ENCODE results near the gene SPA17.
A peak's percentile ranks its signal among the peaks of the same experiment; 100 is the strongest.

SPA17 gene

DNA sequence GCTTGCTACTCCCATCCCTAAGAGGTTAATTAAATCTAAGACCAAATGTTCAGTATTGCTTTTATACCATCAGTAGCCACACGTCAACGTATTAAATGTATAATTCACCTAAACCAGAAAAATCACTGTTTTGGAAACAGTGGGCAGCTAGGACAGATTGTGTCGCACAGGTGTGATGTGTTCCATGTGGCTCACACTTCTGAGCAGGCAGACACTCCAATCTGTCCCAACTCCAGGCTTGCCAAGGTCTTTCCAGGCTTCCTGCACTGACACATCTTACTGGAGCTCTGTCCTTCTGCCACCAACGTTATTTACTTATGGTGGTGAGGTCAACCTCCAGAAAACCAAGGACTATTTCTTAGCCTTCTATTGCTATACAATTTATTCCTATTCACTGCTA is 11.6 kb upstream of the SPA17 start:
- no peak for TF ChIP-seq CTCF (IDR thresholded peaks at IDR 0.05)
- Histone ChIP-seq H3K36me3 (peaks cover 5 to 32% (median 15%) of the 10 kb centered on the region in 3 donors), H3K27me3 (no peaks in the 10 kb centered on the region), H3K4me3 (no peak overlapping the region), H3K9me3 (no peaks in the 10 kb centered on the region), H3K4me1 (no peaks in the 10 kb centered on the region), H3K27ac (no peak overlapping the region)
- intact Hi-C loops (cut with DNase I; ENCODE audit: low total_unique reads) = loop anchor here (10.0 kb wide), 1 partner anchor 173 kb away; no protein-coding TSS in a partner anchor
- no peak for DNase-seq

DNA sequence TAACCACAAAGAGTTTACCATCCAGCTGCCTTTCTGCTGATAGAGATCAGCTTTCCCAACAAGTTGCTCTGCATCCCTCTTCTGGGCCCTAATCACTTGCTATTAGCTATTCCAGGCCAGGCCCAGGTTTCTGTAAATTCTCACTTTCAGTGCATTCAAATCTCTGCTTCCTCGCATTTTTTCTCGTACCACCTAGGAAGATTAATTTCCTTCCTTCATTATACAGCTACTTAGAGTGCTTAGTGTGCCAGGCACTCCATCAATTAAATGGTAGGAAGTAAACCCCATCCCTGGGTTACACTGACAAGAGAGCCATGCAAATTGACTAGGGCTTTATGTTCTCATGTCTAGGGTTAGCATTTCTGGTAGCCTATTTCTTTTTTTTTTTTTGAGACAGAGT is 9.8 kb upstream of the SPA17 start:
- H3K4me1 ChIP-seq = no peaks in the 10 kb centered on the region
- H3K27ac ChIP-seq = no peak overlapping the region
- no peaks in the 10 kb centered on the region for H3K27me3 ChIP-seq
- TF ChIP-seq CTCF (IDR thresholded peaks at IDR 0.05) = no peak
- DNase-seq = no peak
- H3K9me3 ChIP-seq = no peaks in the 10 kb centered on the region
- intact Hi-C loops (cut with DNase I; ENCODE audit: low total_unique reads) = loop anchor here (10.0 kb wide), 1 partner anchor 171 kb away; no protein-coding TSS in a partner anchor
- peaks cover 5 to 33% (median 9%) of the 10 kb centered on the region in 3 donors for H3K36me3 ChIP-seq
- no peak overlapping the region for H3K4me3 ChIP-seq

- Histone ChIP-seq H3K4me3 (no peak overlapping the region), H3K36me3 (peaks cover 5 to 33% (median 9%) of the 10 kb centered on the region in 3 donors), H3K27ac (no peak overlapping the region), H3K9me3 (no peaks in the 10 kb centered on the region), H3K4me1 (peaks cover 0 to 3% (median 2%) of the 10 kb centered on the region in 4 donors), H3K27me3 (no peaks in the 10 kb centered on the region)
- no peak for TF ChIP-seq CTCF (IDR thresholded peaks at IDR 0.05)
- intact Hi-C loops (cut with DNase I; ENCODE audit: low total_unique reads) = loop anchor here (5.0 to 10.0 kb wide), 2 partner anchors 167 to 200 kb away; partner anchors contain the start of gene ROBO3
- no peak for DNase-seq
These were observed 6.1 kb upstream of the SPA17 start for GRCh38 chr11:124667601-124668000.

- Histone ChIP-seq H3K27ac (no peak overlapping the region), H3K27me3 (no peaks in the 10 kb centered on the region), H3K9me3 (no peaks in the 10 kb centered on the region), H3K36me3 (peaks cover 5 to 26% (median 7%) of the 10 kb centered on the region in 3 donors), H3K4me3 (no peak overlapping the region), H3K4me1 (peaks cover 0 to 11% (median 10%) of the 10 kb centered on the region in 4 donors)
- TF ChIP-seq CTCF (IDR thresholded peaks at IDR 0.05) = peak; percentile 76 to 86
- intact Hi-C loops (cut with DNase I; ENCODE audit: low total_unique reads) = loop anchor here (5.0 to 10.0 kb wide), 2 partner anchors 166 to 198 kb away; partner anchors contain the start of gene ROBO3
- DNase-seq = peak in 1 of 2 donors; percentile 25
These were observed 4.5 kb upstream of the SPA17 start for GRCh38 chr11:124669193-124669592.

DNA sequence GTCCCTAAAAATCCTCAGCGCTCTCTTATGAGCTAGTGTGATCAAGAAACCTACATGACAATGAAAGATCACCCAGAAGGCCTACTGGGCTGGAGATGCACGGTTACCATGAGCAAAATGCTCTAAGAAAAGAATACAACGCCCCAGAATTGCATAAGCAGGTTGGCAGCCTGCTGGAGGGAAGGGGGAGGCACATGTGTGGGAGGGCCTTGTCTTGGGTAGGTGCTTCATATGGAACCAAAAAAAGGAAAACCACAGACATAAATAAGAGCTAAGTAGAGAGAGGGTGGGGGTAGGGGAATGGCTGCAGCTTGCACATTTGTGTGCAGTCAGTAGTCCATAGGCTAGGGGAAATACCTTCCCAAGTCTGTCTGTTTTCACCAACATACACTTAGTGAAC is 3.0 kb upstream of the SPA17 start:
- TF ChIP-seq CTCF (IDR thresholded peaks at IDR 0.05) = no peak
- Histone ChIP-seq H3K27ac (no peak overlapping the region), H3K4me3 (no peak overlapping the region), H3K36me3 (peaks cover 0 to 14% (median 5%) of the 10 kb centered on the region in 3 donors), H3K27me3 (no peaks in the 10 kb centered on the region), H3K9me3 (no peaks in the 10 kb centered on the region), H3K4me1 (peaks cover 0 to 25% (median 19%) of the 10 kb centered on the region in 4 donors)
- intact Hi-C loops (cut with DNase I; ENCODE audit: low total_unique reads) = loop anchor here (2.0 kb wide), 1 partner anchor 94 kb away; no protein-coding TSS in a partner anchor
- DNase-seq = no peak
